Stimulated activated CD4-positive, alpha-beta T cell treated with anti-CD3 and anti-CD28 coated beads, Interleukin-1b, Interleukin-23, amount 100 ng/mL, for 48 hours (primary cell): Measurements from ENCODE around the gene SLC27A3.

ENCODE experiments used
- DNase-seq: peaks from one replicate; pipeline ENCODE4 v3.0.0-alpha.2; 2020

SLC27A3 gene

GRCh38 chr1:153801028-153801625 lies 25.9 kb downstream of the SLC27A3 start:
- DNase-seq = no peak

GRCh38 chr1:153801786-153802697 lies 26.8 kb downstream of the SLC27A3 start:
- DNase-seq = no peak

DNA sequence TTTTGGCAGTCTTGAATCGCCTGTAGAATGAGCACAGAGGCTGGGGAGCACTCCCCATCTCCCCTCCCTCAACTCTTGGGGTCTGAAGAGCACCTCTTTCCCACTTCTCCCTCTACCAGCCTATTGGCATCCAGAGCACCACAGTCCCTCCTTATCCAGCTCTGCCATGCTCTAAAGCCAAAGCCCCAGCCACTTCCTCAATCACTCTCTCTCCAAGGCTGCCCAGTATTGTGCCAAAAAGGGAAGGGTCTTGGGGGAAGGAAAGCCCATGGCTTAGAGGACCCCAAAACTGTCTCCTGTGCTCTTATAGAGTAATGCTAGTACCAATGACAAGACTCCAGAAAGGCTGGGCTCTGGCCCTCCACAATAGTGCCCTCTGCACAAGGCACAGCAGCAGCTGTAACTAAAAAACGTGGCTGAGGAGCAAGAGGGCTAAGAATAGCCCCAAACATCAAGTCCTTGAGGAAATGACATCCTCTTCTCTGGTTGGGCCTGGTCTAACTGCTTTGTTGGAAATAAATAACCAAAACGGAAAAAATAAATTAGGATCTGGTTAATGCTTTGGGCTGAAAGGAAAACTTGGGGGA lies 28.4 kb downstream of the SLC27A3 start:
- DNase-seq = no peak

GRCh38 chr1:153804112-153804511 lies 28.9 kb downstream of the SLC27A3 start:
- DNase-seq = no peak

- DNase-seq = peak; percentile 85
Observed at GRCh38 chr1:153805042-153805745, 30.0 kb downstream of the SLC27A3 start.

DNA sequence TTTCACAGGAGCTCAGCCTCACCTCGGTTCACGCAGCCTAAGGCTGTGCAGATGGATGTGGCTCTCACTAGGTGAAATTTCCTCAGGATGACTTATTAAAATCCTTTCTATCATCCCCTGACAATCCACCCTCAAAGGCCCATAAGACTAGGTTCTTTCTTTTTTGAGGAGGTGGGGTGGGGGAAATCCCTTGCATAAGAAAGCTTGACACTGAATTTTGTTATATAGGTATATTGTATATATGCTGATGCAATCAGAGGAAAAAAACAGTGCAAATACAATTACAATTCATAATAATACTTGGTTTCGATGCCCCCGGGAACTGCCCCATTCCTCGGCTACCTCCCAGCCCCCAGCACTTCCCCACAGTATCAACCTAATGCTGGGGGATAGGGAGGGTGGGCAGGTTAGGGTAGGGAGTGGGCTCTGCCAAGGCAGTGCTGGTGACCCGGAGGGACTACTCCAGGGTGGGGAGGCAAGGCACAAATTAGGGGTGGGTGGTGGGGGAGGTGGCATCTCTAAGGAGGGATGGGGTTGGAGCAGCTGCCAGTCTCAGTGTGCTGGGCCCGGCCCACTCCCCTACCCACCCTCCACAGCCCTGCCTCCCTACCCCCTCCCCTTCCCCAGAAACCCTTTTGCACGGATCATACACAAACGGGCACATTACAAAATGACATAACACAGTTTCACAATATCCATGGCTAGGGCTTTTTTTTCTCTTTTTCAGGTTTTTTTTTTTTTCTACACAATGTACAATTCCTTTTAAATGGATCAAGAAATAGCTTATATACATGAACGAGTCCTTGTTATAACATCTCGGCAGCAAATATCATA lies 30.9 kb downstream of the SLC27A3 start:
- no peak for DNase-seq

GRCh38 chr1:153816283-153816889 lies 41.2 kb downstream of the SLC27A3 start:
- no peak for DNase-seq

GRCh38 chr1:153818876-153819275 lies 43.7 kb downstream of the SLC27A3 start:
- DNase-seq = no peak

DNA sequence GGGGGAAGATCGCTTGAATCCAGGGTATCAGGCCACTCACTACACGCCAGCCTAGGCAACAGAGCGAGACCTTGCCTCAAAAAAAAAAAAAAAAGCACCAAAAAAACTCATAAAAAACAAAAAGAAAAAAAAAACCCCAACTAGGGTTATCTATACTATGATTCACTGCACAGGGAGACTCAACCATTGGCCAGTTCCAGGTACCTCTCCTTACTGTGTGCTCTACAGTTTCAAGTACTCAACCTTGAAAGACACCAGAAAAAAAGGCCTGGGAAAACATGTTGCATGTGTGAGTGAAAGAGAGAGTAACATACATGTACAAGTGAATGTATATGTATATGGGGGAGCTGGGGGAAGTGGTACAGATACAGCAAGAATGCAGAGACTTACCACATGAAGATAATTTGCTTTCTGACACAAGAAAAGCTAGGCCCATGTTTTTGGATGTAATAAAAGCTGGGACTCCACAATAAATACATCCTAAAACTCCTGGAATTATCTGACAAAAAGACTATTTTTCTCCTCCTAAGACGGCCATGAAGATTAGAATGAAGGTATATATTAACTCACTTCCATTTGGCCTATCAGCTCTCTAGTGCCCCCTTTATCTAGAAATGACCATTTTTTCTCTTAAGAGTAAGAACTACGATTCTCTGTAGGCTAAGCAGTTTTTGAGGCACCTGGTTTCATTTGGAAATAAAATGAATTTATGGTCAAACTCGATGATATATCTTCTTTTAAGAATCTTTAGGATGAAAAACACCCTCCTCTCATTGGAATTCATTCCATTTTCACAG lies 52.2 kb downstream of the SLC27A3 start:
- no peak for DNase-seq
